Central memory CD8-positive, alpha-beta T cell (primary cell): Measurements from ENCODE around the gene DONSON.
"Not testable (repeated sequence)": the region's sequence is repeated elsewhere in the genome, so short reads cannot be mapped to it uniquely, and the experiment has no call there.

Experiments
- ATAC-seq: fragments of 150-1000 bp; cut with Tn5 transposase; replicated peaks from 2 replicates; pipeline ENCODE4 v1.10.0; 2022; ENCODE audit warnings: mild to moderate bottlenecking, moderate FRiP score, moderate number of reproducible peaks; ENCODE audit not compliant: poor library complexity, severe bottlenecking; ENCODE audit errors: extremely low read depth
- DNase-seq, 2 donors: peaks; one replicate each; pipeline ENCODE4 v3.0.0; 2021; ENCODE audit warnings: low spot score in 2 of 2
- H3K27ac Mint-ChIP-seq: one replicate; pipeline ENCODE4 v1.8.0; 2022; ENCODE audit warnings: low read depth, mild to moderate bottlenecking, moderate library complexity, mixed read lengths
- H3K27me3 Mint-ChIP-seq: one replicate; pipeline ENCODE4 v1.8.0; 2022; ENCODE audit warnings: mixed read lengths
- H3K36me3 Mint-ChIP-seq: one replicate; pipeline ENCODE4 v1.8.0; 2022; ENCODE audit warnings: mild to moderate bottlenecking, moderate library complexity, mixed read lengths; ENCODE audit not compliant: insufficient read depth
- H3K4me1 Mint-ChIP-seq: one replicate; pipeline ENCODE4 v1.8.0; 2022; ENCODE audit warnings: mixed read lengths
- H3K4me3 Mint-ChIP-seq: one replicate; pipeline ENCODE4 v1.8.0; 2022; ENCODE audit warnings: mild to moderate bottlenecking, moderate library complexity, mixed read lengths
- H3K9me3 Mint-ChIP-seq: one replicate; pipeline ENCODE4 v1.8.0; 2022; ENCODE audit warnings: mixed read lengths

DONSON gene

GRCh38 chr21:33588485-33589335 lies at the start of gene DONSON:
Gene DONSON (minus strand): TSS chr21:33588684. CDS start chr21:33588641, 43 bp downstream.
- peaks cover 7% of the 10 kb centered on the region for H3K4me1 Mint-ChIP-seq
- peak within 1 kb of the TSS; percentile 85 for H3K4me3 Mint-ChIP-seq
- peak; percentile 74 to 84 for DNase-seq
- ATAC-seq = peak; percentile 90
- H3K27me3 Mint-ChIP-seq = no peaks in the 10 kb centered on the region
- peaks cover 6% of the 10 kb centered on the region for H3K36me3 Mint-ChIP-seq
- H3K9me3 Mint-ChIP-seq = no peaks in the 10 kb centered on the region
- peak within 1 kb of the TSS; percentile 83 for H3K27ac Mint-ChIP-seq

- Mint-ChIP-seq H3K27ac (no peak overlapping the region), H3K9me3 (no peaks in the 10 kb centered on the region), H3K27me3 (no peaks in the 10 kb centered on the region), H3K36me3 (peaks cover 13% of the 10 kb centered on the region), H3K4me3 (no peak overlapping the region), H3K4me1 (peaks cover 6% of the 10 kb centered on the region)
- DNase-seq (no peak), ATAC-seq (no peak)
Observed at GRCh38 chr21:33634254-33634653, 45.8 kb upstream of the DONSON start.

GRCh38 chr21:33626151-33626550 lies 37.7 kb upstream of the DONSON start:
- not testable (repeated sequence) for DNase-seq, H3K27ac Mint-ChIP-seq, H3K4me3 Mint-ChIP-seq, ATAC-seq, H3K9me3 Mint-ChIP-seq, H3K4me1 Mint-ChIP-seq, H3K27me3 Mint-ChIP-seq
- peaks cover 32% of the 10 kb centered on the region for H3K36me3 Mint-ChIP-seq

- no peak for DNase-seq
- Mint-ChIP-seq H3K9me3 (no peaks in the 10 kb centered on the region), H3K4me1 (no peaks in the 10 kb centered on the region), H3K27ac (no peak overlapping the region), H3K36me3 (peaks cover 26% of the 10 kb centered on the region), H3K4me3 (no peak overlapping the region), H3K27me3 (no peaks in the 10 kb centered on the region)
- ATAC-seq = no peak
Observed at GRCh38 chr21:33622253-33622652, 33.8 kb upstream of the DONSON start.

- H3K27ac Mint-ChIP-seq = no peak overlapping the region
- no peaks in the 10 kb centered on the region for H3K27me3 Mint-ChIP-seq
- H3K4me1 Mint-ChIP-seq = no peaks in the 10 kb centered on the region
- no peaks in the 10 kb centered on the region for H3K9me3 Mint-ChIP-seq
- H3K4me3 Mint-ChIP-seq = no peak overlapping the region
- no peak for DNase-seq
- no peak for ATAC-seq
- peaks cover 27% of the 10 kb centered on the region for H3K36me3 Mint-ChIP-seq
Observed at GRCh38 chr21:33619726-33620125, 31.2 kb upstream of the DONSON start.

GRCh38 chr21:33618407-33618806 lies 29.9 kb upstream of the DONSON start:
- H3K27ac Mint-ChIP-seq = no peak overlapping the region
- no peaks in the 10 kb centered on the region for H3K27me3 Mint-ChIP-seq
- H3K4me3 Mint-ChIP-seq = no peak overlapping the region
- no peaks in the 10 kb centered on the region for H3K4me1 Mint-ChIP-seq
- no peaks in the 10 kb centered on the region for H3K9me3 Mint-ChIP-seq
- DNase-seq (no peak), ATAC-seq (no peak)
- H3K36me3 Mint-ChIP-seq = peaks cover 31% of the 10 kb centered on the region

- H3K4me1 Mint-ChIP-seq, H3K9me3 Mint-ChIP-seq, ATAC-seq, H3K4me3 Mint-ChIP-seq, DNase-seq, H3K27ac Mint-ChIP-seq, H3K27me3 Mint-ChIP-seq: not testable (repeated sequence)
- peaks cover 34% of the 10 kb centered on the region for H3K36me3 Mint-ChIP-seq
Observed at GRCh38 chr21:33617565-33617964, 29.1 kb upstream of the DONSON start.

- H3K4me3 Mint-ChIP-seq = no peak overlapping the region
- ATAC-seq (no peak), DNase-seq (no peak)
Observed at GRCh38 chr21:33611006-33611744, 22.7 kb upstream of the DONSON start.

GRCh38 chr21:33608559-33608958 lies 20.1 kb upstream of the DONSON start:
- peaks cover 33% of the 10 kb centered on the region for H3K36me3 Mint-ChIP-seq
- no peak overlapping the region for H3K4me3 Mint-ChIP-seq

More at GRCh38 chr21:33611006-33611744, 22.7 kb upstream of the DONSON start:
- Mint-ChIP-seq H3K4me1 (no peaks in the 10 kb centered on the region), H3K27ac (peak overlapping the region; percentile 61), H3K36me3 (peaks cover 36% of the 10 kb centered on the region), H3K9me3 (no peaks in the 10 kb centered on the region), H3K27me3 (no peaks in the 10 kb centered on the region)

GRCh38 chr21:33598051-33598450 lies 9.6 kb upstream of the DONSON start:
- H3K36me3 Mint-ChIP-seq = peaks cover 47% of the 10 kb centered on the region
- no peak for ATAC-seq

More at GRCh38 chr21:33608559-33608958, 20.1 kb upstream of the DONSON start:
- no peak overlapping the region for H3K27ac Mint-ChIP-seq
- no peaks in the 10 kb centered on the region for H3K9me3 Mint-ChIP-seq
- DNase-seq (no peak), ATAC-seq (no peak)
- H3K27me3 Mint-ChIP-seq = no peaks in the 10 kb centered on the region
- no peaks in the 10 kb centered on the region for H3K4me1 Mint-ChIP-seq

GRCh38 chr21:33587792-33588484 lies 546 bp downstream of the DONSON start:
- Mint-ChIP-seq H3K27ac (peak overlapping the region; percentile 83), H3K4me3 (peak overlapping the region; percentile 85), H3K4me1 (peaks cover 7% of the 10 kb centered on the region), H3K27me3 (no peaks in the 10 kb centered on the region), H3K9me3 (no peaks in the 10 kb centered on the region), H3K36me3 (peaks cover 6% of the 10 kb centered on the region)
- ATAC-seq = peak; percentile 16
- DNase-seq = peak in 1 of 2 donors; percentile 15

More at GRCh38 chr21:33598051-33598450, 9.6 kb upstream of the DONSON start:
- Mint-ChIP-seq H3K4me3 (no peak overlapping the region), H3K9me3 (no peaks in the 10 kb centered on the region), H3K27ac (no peak overlapping the region), H3K27me3 (no peaks in the 10 kb centered on the region), H3K4me1 (no peaks in the 10 kb centered on the region)
- no peak for DNase-seq

GRCh38 chr21:33586927-33587326 lies 1.6 kb downstream of the DONSON start:
- Mint-ChIP-seq H3K27me3 (no peaks in the 10 kb centered on the region), H3K4me1 (peaks cover 7% of the 10 kb centered on the region), H3K4me3 (peak overlapping the region; percentile 85), H3K27ac (no peak overlapping the region), H3K36me3 (peaks cover 6% of the 10 kb centered on the region), H3K9me3 (no peaks in the 10 kb centered on the region)
- ATAC-seq (no peak), DNase-seq (no peak)
